Activated CD4-positive, alpha-beta memory T cell treated with anti-CD3 and anti-CD28 coated beads, Interleukin-2, amount 10 ng/mL, durations not matched to agents 7 days and 5 days (primary cell): ENCODE results near the gene ADRM1. TPM values are rescaled to one million over a fixed set of nuclear protein-coding genes. Genes with fewer than 3 reads are reported as not detected.

ENCODE experiments used
- total RNA-seq, 2 experiments: library from RNA; stranded (reverse); gene quantifications; one replicate each; pipeline ENCODE4 v1.2.3, GENCODE V29; 2021

The ADRM1 gene
- total RNA-seq, 2 experiments from 2014 or later = 90.1 to 91.0 TPM

Other genes starting within 250 kb of the ADRM1 start
- gene TAF4, start 237.1 kb upstream of the ADRM1 start, total RNA-seq = 10 to 100 TPM; 18.0 to 20.0 TPM
- gene LSM14B, start 180.5 kb upstream of the ADRM1 start, total RNA-seq = 10 to 100 TPM; 38.9 to 39.0 TPM
- gene PSMA7, start 159.6 kb upstream of the ADRM1 start, total RNA-seq = 100 to 1,000 TPM; 243 to 246 TPM
- 10 to 100 TPM; 15.1 to 16.7 TPM for gene SS18L1, start 159.2 kb upstream of the ADRM1 start, total RNA-seq
- gene MTG2, start 120.0 kb upstream of the ADRM1 start, total RNA-seq = 10 to 100 TPM; 25.6 to 27.2 TPM
- gene HRH3, start 82.7 kb upstream of the ADRM1 start, total RNA-seq = not detected
- gene OSBPL2, start 64.5 kb upstream of the ADRM1 start, total RNA-seq = 10 to 100 TPM; 40.3 to 40.6 TPM
- under 1 TPM; 0.33 to 0.63 TPM for gene LAMA5, start 64.3 kb downstream of the ADRM1 start, total RNA-seq
- gene RPS21, start 84.1 kb downstream of the ADRM1 start, total RNA-seq = 1,000 to 10,000 TPM; 1,751 to 1,764 TPM
- gene CABLES2, start 104.3 kb downstream of the ADRM1 start, total RNA-seq = 10 to 100 TPM; 13.2 to 13.7 TPM
- not detected for gene RBBP8NL, start 124.5 kb downstream of the ADRM1 start, total RNA-seq
- gene GATA5, start 173.0 kb downstream of the ADRM1 start, total RNA-seq = not detected